Activated effector memory CD4-positive, alpha-beta T cell treated with anti-CD3 and anti-CD28 coated beads, Interleukin-2, amount 50 U/mL, for 16 hours (primary cell): ENCODE data around the gene ZNF296.

Experiments used
- DNase-seq: peaks from one replicate; pipeline ENCODE4 v3.0.0-alpha.2; 2020

The ZNF296 gene

GRCh38 chr19:45079063-45079910, 3.0 kb upstream of the ZNF296 start, which contains the start of gene GEMIN7:
GEMIN7 (plus strand) TSS chr19:45079260; CDS start chr19:45090115, 10,855 bp downstream.
- DNase-seq: peak; percentile 93

GRCh38 chr19:45078390-45079062, 2.2 kb upstream of the ZNF296 start:
- DNase-seq: no peak

GRCh38 chr19:45076851-45077730, 813 bp upstream of the ZNF296 start:
- no peak for DNase-seq

- peak; percentile 76 for DNase-seq
Observed at GRCh38 chr19:45075301-45076028, 813 bp downstream of the ZNF296 start.

- no peak for DNase-seq
Observed at GRCh38 chr19:45074744-45075300, 1.5 kb downstream of the ZNF296 start.

- DNase-seq: no peak
Observed at GRCh38 chr19:45071969-45072790, 4.1 kb downstream of the ZNF296 start.

- no peak for DNase-seq
Observed at GRCh38 chr19:45071545-45071938, 4.7 kb downstream of the ZNF296 start.

- DNase-seq: no peak
Observed at GRCh38 chr19:45070861-45071544, 5.3 kb downstream of the ZNF296 start.

GRCh38 chr19:45070214-45070613, 6.1 kb downstream of the ZNF296 start:
- DNase-seq: no peak

- DNase-seq: no peak
Observed at GRCh38 chr19:45069056-45069455, 7.2 kb downstream of the ZNF296 start.

- no peak for DNase-seq
Observed at GRCh38 chr19:45068041-45068440, 8.2 kb downstream of the ZNF296 start.

- DNase-seq: no peak
Observed at GRCh38 chr19:45066921-45067661, 9.2 kb downstream of the ZNF296 start.

GRCh38 chr19:45063851-45064801, 12.2 kb downstream of the ZNF296 start:
- DNase-seq: no peak

GRCh38 chr19:45061965-45062364, 14.3 kb downstream of the ZNF296 start:
- DNase-seq: no peak

- DNase-seq: peak; percentile 94
Observed at GRCh38 chr19:45059258-45059965, 16.9 kb downstream of the ZNF296 start.

GRCh38 chr19:45058622-45059159, 17.6 kb downstream of the ZNF296 start:
- no peak for DNase-seq

GRCh38 chr19:45057444-45057843, 18.8 kb downstream of the ZNF296 start:
- DNase-seq: no peak

GRCh38 chr19:45056831-45057230, 19.4 kb downstream of the ZNF296 start:
- DNase-seq: no peak
